Measurements from ENCODE around the gene AUP1.

Gene AUP1

GRCh38 chr2:74524005-74524404 is 5.5 kb downstream of the AUP1 start:
- H3K27ac ChIP-seq (ENCODE audit: low read length) = no peak overlapping the region
- peaks cover 39% of the 10 kb centered on the region for H3K36me3 ChIP-seq (replicated peaks; ENCODE audit: low read depth, low read length)
- no peak for TF ChIP-seq EZH2phosphoT487 (IDR thresholded peaks at IDR 0.05; ENCODE audit: low read depth)
- TF ChIP-seq CTCF (IDR thresholded peaks at IDR 0.05; ENCODE audit: low read depth, low read length) = no peak
- no peak overlapping the region for H2AFZ ChIP-seq (ENCODE audit: low read depth, low read length)
- H3K9ac ChIP-seq (ENCODE audit: low read length) = no peak overlapping the region
- no peak overlapping the region for H3K4me3 ChIP-seq (ENCODE audit: low read length)
- H3K9me3 ChIP-seq (ENCODE audit: insufficient read depth, low read length) = no peaks in the 10 kb centered on the region
- no peaks in the 10 kb centered on the region; the same call in 1 of the 2 replicates for H4K20me1 ChIP-seq (ENCODE audit: insufficient read depth, low read length)
- no peaks in the 10 kb centered on the region for H3K27me3 ChIP-seq (ENCODE audit: low read depth, low read length)
- no peak overlapping the region for H3K4me2 ChIP-seq (ENCODE audit: low read length)
- peaks cover 22% of the 10 kb centered on the region for H3K79me2 ChIP-seq (ENCODE audit: low read length)
- H3K4me1 ChIP-seq (ENCODE audit: low read length) = peaks cover 46% of the 10 kb centered on the region

GRCh38 chr2:74522516-74522915 is 7.0 kb downstream of the AUP1 start:
- Histone ChIP-seq H4K20me1 (ENCODE audit: insufficient read depth, low read length) (no peaks in the 10 kb centered on the region), H3K9me3 (ENCODE audit: insufficient read depth, low read length) (no peaks in the 10 kb centered on the region), H3K4me3 (ENCODE audit: low read length) (no peak overlapping the region), H3K36me3 (replicated peaks; ENCODE audit: low read depth, low read length) (peaks cover 24% of the 10 kb centered on the region), H3K27ac (ENCODE audit: low read length) (no peak overlapping the region), H3K9ac (ENCODE audit: low read length) (no peak overlapping the region), H3K79me2 (ENCODE audit: low read length) (peaks cover 8% of the 10 kb centered on the region), H3K4me1 (ENCODE audit: low read length) (peaks cover 35% of the 10 kb centered on the region), H3K27me3 (ENCODE audit: low read depth, low read length) (no peaks in the 10 kb centered on the region), H2AFZ (ENCODE audit: low read depth, low read length) (no peak overlapping the region), H3K4me2 (ENCODE audit: low read length) (no peak overlapping the region)
- TF ChIP-seq CTCF (IDR thresholded peaks at IDR 0.05; ENCODE audit: low read depth, low read length) (no peak), EZH2phosphoT487 (IDR thresholded peaks at IDR 0.05; ENCODE audit: low read depth) (no peak)

GRCh38 chr2:74516650-74517049 is 12.9 kb downstream of the AUP1 start:
- TF ChIP-seq CTCF (IDR thresholded peaks at IDR 0.05; ENCODE audit: low read depth, low read length) = no peak
- Histone ChIP-seq H3K27me3 (ENCODE audit: low read depth, low read length) (no peaks in the 10 kb centered on the region), H3K36me3 (replicated peaks; ENCODE audit: low read depth, low read length) (peaks cover 5% of the 10 kb centered on the region), H3K9me3 (ENCODE audit: insufficient read depth, low read length) (no peaks in the 10 kb centered on the region), H4K20me1 (ENCODE audit: insufficient read depth, low read length) (no peaks in the 10 kb centered on the region), H3K27ac (ENCODE audit: low read length) (no peak overlapping the region), H2AFZ (ENCODE audit: low read depth, low read length) (no peak overlapping the region), H3K79me2 (ENCODE audit: low read length) (no peaks in the 10 kb centered on the region), H3K4me1 (ENCODE audit: low read length) (peaks cover 16% of the 10 kb centered on the region), H3K4me3 (ENCODE audit: low read length) (no peak overlapping the region), H3K4me2 (ENCODE audit: low read length) (no peak overlapping the region), H3K9ac (ENCODE audit: low read length) (no peak overlapping the region)

GRCh38 chr2:74515981-74516633 is 13.4 kb downstream of the AUP1 start:
- no peak overlapping the region for H3K4me3 ChIP-seq (ENCODE audit: low read length)
- H3K27me3 ChIP-seq (ENCODE audit: low read depth, low read length) = no peaks in the 10 kb centered on the region
- no peaks in the 10 kb centered on the region for H4K20me1 ChIP-seq (ENCODE audit: insufficient read depth, low read length)
- no peak overlapping the region for H2AFZ ChIP-seq (ENCODE audit: low read depth, low read length)
- TF ChIP-seq CTCF (IDR thresholded peaks at IDR 0.05; ENCODE audit: low read depth, low read length) (no peak), EZH2phosphoT487 (IDR thresholded peaks at IDR 0.05; ENCODE audit: low read depth) (no peak)
- no peak overlapping the region for H3K9ac ChIP-seq (ENCODE audit: low read length)
- no peaks in the 10 kb centered on the region for H3K9me3 ChIP-seq (ENCODE audit: insufficient read depth, low read length)
- no peaks in the 10 kb centered on the region for H3K79me2 ChIP-seq (ENCODE audit: low read length)
- H3K4me2 ChIP-seq (ENCODE audit: low read length) = no peak overlapping the region
- H3K4me1 ChIP-seq (ENCODE audit: low read length) = peaks cover 16% of the 10 kb centered on the region
- H3K36me3 ChIP-seq (replicated peaks; ENCODE audit: low read depth, low read length) = peaks cover 5% of the 10 kb centered on the region
- no peak overlapping the region for H3K27ac ChIP-seq (ENCODE audit: low read length)
